ENCODE data around the gene LMTK2.

GRCh38 chr7:98066208-98066607, 40.5 kb upstream of the LMTK2 start:
- no peak for TF ChIP-seq EZH2phosphoT487 (IDR thresholded peaks at IDR 0.05; ENCODE audit: borderline replicate concordance)
- no peak for TF ChIP-seq CTCF (conservative IDR thresholded peaks at IDR 0.05; ENCODE audit: low read length)

Measured in Loucy (cell line).